Testis (tissue), 2 donors: ENCODE results near the gene SLC49A3.

ENCODE experiments used
- POLR2A ChIP-seq: fragments of 450-650 bp; IDR thresholded peaks from one replicate; pipeline ENCODE4 v1.6.1; 2017; ENCODE audit warnings: antibody characterized with exemption, mild to moderate bottlenecking, moderate library complexity
- TF ChIP-seq, protein P1 (sequence below), 3 experiments: fragments of 450-650 bp in 2 of 3; fragments of 200-600 bp in 1 of 3; sonication (generic) in 1 of 3; IDR thresholded peaks; one replicate each; pipeline ENCODE4 v1.5.1; 2016 to 2019; ENCODE audit warnings: antibody characterized with exemption in 3 of 3, mild to moderate bottlenecking in 2 of 3, moderate library complexity in 1 of 3

DNA sequence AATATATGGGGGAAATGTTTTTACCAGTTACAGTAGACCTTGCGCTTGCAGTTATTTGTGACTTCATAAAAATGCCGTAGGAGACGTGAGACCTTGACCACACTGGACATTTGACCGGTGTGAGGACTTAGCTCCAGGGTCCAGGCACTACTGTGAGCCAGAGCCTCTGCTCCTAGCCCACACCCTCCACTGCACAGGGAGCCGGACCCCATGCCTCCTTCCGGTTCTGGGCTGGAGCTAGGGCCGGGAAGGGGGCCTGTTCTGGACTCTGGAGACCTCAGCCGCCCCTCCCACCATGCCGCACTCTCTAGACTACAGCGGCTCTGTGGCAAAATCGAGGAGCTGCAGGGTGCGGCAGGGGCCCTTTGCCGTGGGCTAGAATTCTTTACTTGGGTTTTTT lies 22.0 kb upstream of the SLC49A3 start:
- TF ChIP-seq, protein P1, sequence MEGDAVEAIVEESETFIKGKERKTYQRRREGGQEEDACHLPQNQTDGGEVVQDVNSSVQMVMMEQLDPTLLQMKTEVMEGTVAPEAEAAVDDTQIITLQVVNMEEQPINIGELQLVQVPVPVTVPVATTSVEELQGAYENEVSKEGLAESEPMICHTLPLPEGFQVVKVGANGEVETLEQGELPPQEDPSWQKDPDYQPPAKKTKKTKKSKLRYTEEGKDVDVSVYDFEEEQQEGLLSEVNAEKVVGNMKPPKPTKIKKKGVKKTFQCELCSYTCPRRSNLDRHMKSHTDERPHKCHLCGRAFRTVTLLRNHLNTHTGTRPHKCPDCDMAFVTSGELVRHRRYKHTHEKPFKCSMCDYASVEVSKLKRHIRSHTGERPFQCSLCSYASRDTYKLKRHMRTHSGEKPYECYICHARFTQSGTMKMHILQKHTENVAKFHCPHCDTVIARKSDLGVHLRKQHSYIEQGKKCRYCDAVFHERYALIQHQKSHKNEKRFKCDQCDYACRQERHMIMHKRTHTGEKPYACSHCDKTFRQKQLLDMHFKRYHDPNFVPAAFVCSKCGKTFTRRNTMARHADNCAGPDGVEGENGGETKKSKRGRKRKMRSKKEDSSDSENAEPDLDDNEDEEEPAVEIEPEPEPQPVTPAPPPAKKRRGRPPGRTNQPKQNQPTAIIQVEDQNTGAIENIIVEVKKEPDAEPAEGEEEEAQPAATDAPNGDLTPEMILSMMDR (IDR thresholded peaks at IDR 0.05): no peak
- no peak for TF ChIP-seq POLR2A
